ENCODE results near the gene FLT1. TPM values are rescaled to one million over a fixed set of nuclear protein-coding genes. Genes with fewer than 3 reads are reported as not detected.

Gene FLT1
- total RNA-seq, 2 donors from 2014 or later = 12.3 to 44.6 TPM

DNA sequence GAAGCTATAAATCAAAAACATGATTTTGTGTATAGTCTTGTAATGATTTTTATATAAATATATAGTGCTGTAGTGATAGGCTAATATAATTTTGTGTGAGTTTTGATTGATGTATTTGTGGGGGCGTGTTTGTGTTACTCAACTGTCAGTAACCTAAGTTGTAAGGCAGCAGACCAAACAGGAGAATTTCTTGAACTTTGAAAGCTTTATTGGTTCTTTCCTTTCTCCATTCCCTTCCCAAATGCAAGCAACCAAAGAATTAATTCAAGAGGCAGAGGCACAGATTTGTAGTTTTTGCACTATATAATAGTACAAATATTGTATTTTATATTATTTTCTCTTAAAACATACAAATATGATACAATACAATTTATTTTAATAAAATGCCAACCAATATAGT, 109.6 kb downstream of the FLT1 start:
- no peaks in the 10 kb centered on the region for H3K9me3 ChIP-seq
- no peak for DNase-seq (ENCODE audit: low spot score)
- H3K4me1 ChIP-seq (ENCODE audit: control insufficient read depth in 1 of 2, low read depth in 2 of 2) = no peaks in the 10 kb centered on the region
- H3K27me3 ChIP-seq (replicated peaks; ENCODE audit: insufficient read depth) = no peaks in the 10 kb centered on the region
- H3K27ac ChIP-seq = no peak overlapping the region
- no peak for ATAC-seq (ENCODE audit: insufficient number of reproducible peaks, low FRiP score, low read depth)
- TF ChIP-seq, protein P1, sequence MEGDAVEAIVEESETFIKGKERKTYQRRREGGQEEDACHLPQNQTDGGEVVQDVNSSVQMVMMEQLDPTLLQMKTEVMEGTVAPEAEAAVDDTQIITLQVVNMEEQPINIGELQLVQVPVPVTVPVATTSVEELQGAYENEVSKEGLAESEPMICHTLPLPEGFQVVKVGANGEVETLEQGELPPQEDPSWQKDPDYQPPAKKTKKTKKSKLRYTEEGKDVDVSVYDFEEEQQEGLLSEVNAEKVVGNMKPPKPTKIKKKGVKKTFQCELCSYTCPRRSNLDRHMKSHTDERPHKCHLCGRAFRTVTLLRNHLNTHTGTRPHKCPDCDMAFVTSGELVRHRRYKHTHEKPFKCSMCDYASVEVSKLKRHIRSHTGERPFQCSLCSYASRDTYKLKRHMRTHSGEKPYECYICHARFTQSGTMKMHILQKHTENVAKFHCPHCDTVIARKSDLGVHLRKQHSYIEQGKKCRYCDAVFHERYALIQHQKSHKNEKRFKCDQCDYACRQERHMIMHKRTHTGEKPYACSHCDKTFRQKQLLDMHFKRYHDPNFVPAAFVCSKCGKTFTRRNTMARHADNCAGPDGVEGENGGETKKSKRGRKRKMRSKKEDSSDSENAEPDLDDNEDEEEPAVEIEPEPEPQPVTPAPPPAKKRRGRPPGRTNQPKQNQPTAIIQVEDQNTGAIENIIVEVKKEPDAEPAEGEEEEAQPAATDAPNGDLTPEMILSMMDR (IDR thresholded peaks at IDR 0.05) = no peak
- H3K4me3 ChIP-seq = no peak overlapping the region
- no peaks in the 10 kb centered on the region for H3K36me3 ChIP-seq

GRCh38 chr13:28384789-28385188, 110.1 kb downstream of the FLT1 start:
- Histone ChIP-seq H3K36me3 (no peaks in the 10 kb centered on the region), H3K4me1 (ENCODE audit: control insufficient read depth in 1 of 2, low read depth in 2 of 2) (no peaks in the 10 kb centered on the region), H3K27ac (no peak overlapping the region), H3K9me3 (no peaks in the 10 kb centered on the region), H3K4me3 (no peak overlapping the region), H3K27me3 (replicated peaks; ENCODE audit: insufficient read depth) (no peaks in the 10 kb centered on the region)
- no peak for ATAC-seq (ENCODE audit: insufficient number of reproducible peaks, low FRiP score, low read depth)
- DNase-seq (ENCODE audit: low spot score) = no peak
- TF ChIP-seq, protein P1 (IDR thresholded peaks at IDR 0.05) = no peak

GRCh38 chr13:28380319-28380718, 114.6 kb downstream of the FLT1 start:
- H3K4me1 ChIP-seq (ENCODE audit: control insufficient read depth in 1 of 2, low read depth in 2 of 2) = no peaks in the 10 kb centered on the region
- H3K4me3 ChIP-seq = no peak overlapping the region
- H3K36me3 ChIP-seq = no peaks in the 10 kb centered on the region
- no peaks in the 10 kb centered on the region for H3K9me3 ChIP-seq
- no peak for DNase-seq (ENCODE audit: low spot score)
- ATAC-seq (ENCODE audit: insufficient number of reproducible peaks, low FRiP score, low read depth) = no peak
- TF ChIP-seq, protein P1 (IDR thresholded peaks at IDR 0.05) = no peak
- no peaks in the 10 kb centered on the region for H3K27me3 ChIP-seq (replicated peaks; ENCODE audit: insufficient read depth)
- no peak overlapping the region for H3K27ac ChIP-seq

DNA sequence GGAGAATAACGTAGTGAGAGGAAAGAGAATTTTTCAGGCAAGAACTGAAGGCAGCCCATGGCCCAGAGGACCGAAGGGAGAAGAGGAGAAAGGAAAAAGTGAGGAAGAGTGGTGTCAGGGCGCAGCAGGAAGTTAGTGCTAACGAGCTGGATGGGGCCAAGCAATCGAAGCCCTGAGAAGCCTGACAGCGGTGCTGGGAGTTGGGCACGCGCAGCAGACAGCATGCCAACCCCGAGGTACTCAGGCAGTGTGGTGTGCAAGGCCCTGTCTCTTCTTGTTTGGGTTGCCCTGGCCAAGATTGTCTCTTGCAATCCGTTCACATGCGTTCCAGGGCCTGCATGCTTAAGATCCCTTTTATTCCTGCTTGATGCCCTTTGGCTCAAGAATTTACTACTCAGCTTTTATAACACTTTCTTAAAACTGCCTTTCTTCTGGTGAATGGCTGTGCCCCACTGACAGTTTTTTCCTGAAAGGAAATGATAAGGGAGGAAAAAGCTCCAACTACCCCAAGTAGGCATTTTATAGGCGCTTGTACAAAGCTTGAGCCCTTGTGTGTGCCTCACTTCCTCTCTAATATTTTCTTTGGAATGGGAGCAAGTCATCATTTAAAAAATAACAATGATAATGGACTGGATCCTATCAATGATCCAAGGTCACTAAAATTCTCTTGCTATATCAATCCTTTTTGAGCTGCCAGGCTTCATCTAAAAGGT, 115.4 kb downstream of the FLT1 start:
- Histone ChIP-seq H3K4me1 (ENCODE audit: control insufficient read depth in 1 of 2, low read depth in 2 of 2) (no peaks in the 10 kb centered on the region), H3K9me3 (no peaks in the 10 kb centered on the region), H3K4me3 (no peak overlapping the region), H3K27me3 (replicated peaks; ENCODE audit: insufficient read depth) (no peaks in the 10 kb centered on the region), H3K27ac (no peak overlapping the region), H3K36me3 (no peaks in the 10 kb centered on the region)
- TF ChIP-seq, protein P1 (IDR thresholded peaks at IDR 0.05) = no peak
- DNase-seq (ENCODE audit: low spot score) = no peak
- ATAC-seq (ENCODE audit: insufficient number of reproducible peaks, low FRiP score, low read depth) = no peak

- H3K4me1 ChIP-seq (ENCODE audit: control insufficient read depth in 1 of 2, low read depth in 2 of 2) = no peaks in the 10 kb centered on the region
- H3K9me3 ChIP-seq = no peaks in the 10 kb centered on the region
- ATAC-seq (ENCODE audit: insufficient number of reproducible peaks, low FRiP score, low read depth) = no peak
- DNase-seq (ENCODE audit: low spot score) = no peak
- H3K4me3 ChIP-seq = no peak overlapping the region
- no peaks in the 10 kb centered on the region for H3K27me3 ChIP-seq (replicated peaks; ENCODE audit: insufficient read depth)
- no peak overlapping the region for H3K27ac ChIP-seq
- TF ChIP-seq, protein P1 (IDR thresholded peaks at IDR 0.05) = no peak
- H3K36me3 ChIP-seq = no peaks in the 10 kb centered on the region
Measured at GRCh38 chr13:28376604-28377003, 118.3 kb downstream of the FLT1 start.
